ENCODE results near the gene BCL3.

Gene BCL3

GRCh38 chr19:44758596-44758995 is 10.1 kb downstream of the BCL3 start:
- TF ChIP-seq CTCF (IDR thresholded peaks at IDR 0.05), result no peak
- Histone ChIP-seq H3K27ac (peak overlapping the region; percentile 77 to 89), H3K4me3 (peak overlapping the region; percentile 76)
- no peak for DNase-seq (ENCODE audit: low spot score)

- no peak for TF ChIP-seq CTCF (IDR thresholded peaks at IDR 0.05)
- DNase-seq (ENCODE audit: low spot score), result no peak
- Histone ChIP-seq H3K4me3 (no peak overlapping the region), H3K27ac (peak overlapping the region; percentile 77 to 89)
These were observed 10.7 kb downstream of the BCL3 start for GRCh38 chr19:44759083-44759804.

GRCh38 chr19:44762038-44762437 is 13.5 kb downstream of the BCL3 start:
- H3K4me3 ChIP-seq, result no peak overlapping the region
- TF ChIP-seq CTCF (IDR thresholded peaks at IDR 0.05), result no peak
- DNase-seq (ENCODE audit: low spot score), result no peak
- no peak overlapping the region for H3K27ac ChIP-seq

- H3K27ac ChIP-seq, result no peak overlapping the region
These were observed 16.8 kb downstream of the BCL3 start for GRCh38 chr19:44765033-44765948.

GRCh38 chr19:44765949-44766335 is 17.4 kb downstream of the BCL3 start:
- Histone ChIP-seq H3K27ac (no peak overlapping the region), H3K4me3 (no peak overlapping the region)
- DNase-seq (ENCODE audit: low spot score), result no peak
- TF ChIP-seq CTCF (IDR thresholded peaks at IDR 0.05), result no peak

More at GRCh38 chr19:44765033-44765948, 16.8 kb downstream of the BCL3 start:
- no peak overlapping the region for H3K4me3 ChIP-seq
- no peak for DNase-seq (ENCODE audit: low spot score)
- no peak for TF ChIP-seq CTCF (IDR thresholded peaks at IDR 0.05)

GRCh38 chr19:44767295-44768180 is 19.0 kb downstream of the BCL3 start:
- no peak overlapping the region for H3K27ac ChIP-seq
- no peak for DNase-seq (ENCODE audit: low spot score)
- TF ChIP-seq CTCF (IDR thresholded peaks at IDR 0.05), result no peak
- no peak overlapping the region for H3K4me3 ChIP-seq
